Gastrocnemius medialis (tissue), 4 donors: Measurements from ENCODE around the gene NSMF. TPM values are rescaled to one million over a fixed set of nuclear protein-coding genes. Genes with fewer than 3 reads are reported as not detected.

ENCODE experiments used
- ATAC-seq, 2 donors: fragments of 150-250 bp; one replicate each; pipeline ENCODE4 v1.9.1; 2016
- DNase-seq, 2 donors: peaks; one replicate each; pipeline ENCODE4 v3.0.0-alpha.2; 2019
- H3K27ac ChIP-seq, 4 donors: fragments of 200-600 bp; sonication (generic); 1 replicate in 1 of 4; 2 replicates in 3 of 4; pipeline ENCODE4 v1.5.1; 2016 to 2018; ENCODE audit warnings: mild to moderate bottlenecking in 2 of 4, moderate library complexity in 1 of 4
- H3K27me3 ChIP-seq, 3 donors: fragments of 200-600 bp; sonication (generic) in 2 of 3; 1 replicate in 1 of 3; 2 replicates in 2 of 3; pipeline versions ENCODE4 v1.5.1 to v1.6.0; 2016 to 2019; ENCODE audit warnings: mild to moderate bottlenecking in 1 of 3, moderate library complexity in 1 of 3
- H3K36me3 ChIP-seq, 2 donors: fragments of 200-600 bp; sonication (generic) in 1 of 2; one replicate each; pipeline ENCODE4 v1.5.1; 2017 to 2018
- H3K4me1 ChIP-seq, 2 donors: fragments of 200-600 bp; sonication (generic) in 1 of 2; one replicate each; pipeline ENCODE4 v1.5.1; 2016 to 2017; ENCODE audit warnings: mild to moderate bottlenecking in 2 of 2
- H3K4me3 ChIP-seq, 4 donors: fragments of 200-600 bp; sonication (generic) in 3 of 4; 1 replicate in 1 of 4; 2 replicates in 3 of 4; pipeline ENCODE4 v1.5.1; 2016 to 2019; ENCODE audit warnings: mild to moderate bottlenecking in 2 of 4
- H3K9me3 ChIP-seq, 3 donors: fragments of 200-600 bp; sonication (generic) in 2 of 3; 1 replicate in 1 of 3; 2 replicates in 2 of 3; pipeline ENCODE4 v1.5.1; 2016 to 2019
- POLR2A ChIP-seq, 2 donors: fragments of 450-650 bp; IDR thresholded peaks; one replicate each; pipeline ENCODE4 v1.6.1; 2017; ENCODE audit warnings: antibody characterized with exemption in 2 of 2, mild to moderate bottlenecking in 2 of 2, moderate library complexity in 2 of 2
- in situ Hi-C, 4 donors: fragments of 200-750 bp; cut with MboI; loops; one replicate each; pipeline versions ENCODE4 v1.15.0 to v1.8.0; 2017; ENCODE audit warnings: low sequenced_read_pairs in 4 of 4
- intact Hi-C: fragments of 100-400 bp; cut with DNase I; formaldehyde crosslinking; loops from one replicate; pipeline ENCODE4 v1.15.1; 2023; ENCODE audit warnings: low total_unique reads
- total RNA-seq, 4 donors: library from RNA; depleted of rRNA; stranded (reverse); fragments of >200 nt; gene quantifications; one replicate each; pipeline versions ENCODE4 v1.1.0 to v1.2.3, GENCODE V29; 2016
- TF ChIP-seq, protein P1 (sequence below), 5 experiments: fragments of 450-650 bp in 3 of 5; fragments of 200-600 bp in 2 of 5; sonication (generic) in 2 of 5; IDR thresholded peaks in 4 of 5; conservative IDR thresholded peaks in 1 of 5; 1 replicate in 4 of 5; 2 replicates in 1 of 5; pipeline ENCODE4 v1.5.1; 2016 to 2019; ENCODE audit warnings: antibody characterized with exemption in 5 of 5, mild to moderate bottlenecking in 3 of 5, moderate library complexity in 3 of 5

Gene NSMF
- total RNA-seq, 4 donors from 2014 or later = 4.4 to 8.4 (median 7.1) TPM

DNA sequence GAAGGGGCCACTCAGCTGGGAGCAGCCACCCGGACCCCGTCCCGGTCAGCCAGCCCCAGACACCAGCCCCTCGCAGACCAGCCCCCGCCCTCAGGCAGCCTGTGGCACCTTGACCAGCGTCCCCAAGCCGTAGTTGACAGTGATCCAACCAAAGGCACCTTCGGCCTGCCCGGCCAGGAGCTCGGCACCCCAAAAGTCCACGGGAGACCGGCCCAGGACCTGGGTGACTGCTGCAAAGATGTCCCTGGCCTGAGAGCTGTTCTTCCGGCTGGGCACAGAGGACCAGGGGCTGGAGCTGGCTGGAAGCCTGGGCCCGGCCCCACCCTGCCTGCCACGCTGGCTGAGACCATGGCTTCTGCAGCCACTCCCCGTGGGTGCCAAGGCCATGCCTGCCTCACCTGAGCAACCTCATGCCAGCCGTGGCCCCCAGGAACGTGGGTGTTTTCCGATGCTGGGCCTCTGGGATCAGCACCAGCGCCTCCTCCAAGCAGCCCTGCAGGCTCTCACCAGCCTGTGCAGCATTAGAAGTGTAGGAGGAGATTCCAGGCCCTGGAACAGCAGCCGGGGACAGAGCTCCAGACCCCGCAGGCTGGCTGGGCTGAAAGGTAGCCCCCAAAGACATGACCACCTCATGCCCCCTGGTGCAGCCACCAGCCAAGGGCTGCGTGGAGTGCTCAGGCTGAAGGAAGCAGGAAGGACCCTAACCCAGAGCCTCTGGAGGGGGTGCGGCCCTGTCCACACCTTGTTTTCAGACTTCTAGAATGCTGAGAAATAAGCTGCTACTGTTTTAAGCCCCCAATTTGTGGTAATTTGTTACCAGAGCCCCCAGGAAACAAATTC is 22.2 kb downstream of the NSMF start:
- no peak overlapping the region for H3K27ac ChIP-seq
- no peaks in the 10 kb centered on the region for H3K9me3 ChIP-seq
- peaks cover 25 to 33% (median 27%) of the 10 kb centered on the region in 3 donors for H3K27me3 ChIP-seq
- in situ Hi-C loops (no loop called here), intact Hi-C loops (no loop called here)
- no peak overlapping the region for H3K4me3 ChIP-seq
- DNase-seq (no peak), ATAC-seq (no peak)
- H3K36me3 ChIP-seq = no peaks in the 10 kb centered on the region
- peaks cover 0 to 8% of the 10 kb centered on the region in 2 donors for H3K4me1 ChIP-seq
- TF ChIP-seq, protein P1, sequence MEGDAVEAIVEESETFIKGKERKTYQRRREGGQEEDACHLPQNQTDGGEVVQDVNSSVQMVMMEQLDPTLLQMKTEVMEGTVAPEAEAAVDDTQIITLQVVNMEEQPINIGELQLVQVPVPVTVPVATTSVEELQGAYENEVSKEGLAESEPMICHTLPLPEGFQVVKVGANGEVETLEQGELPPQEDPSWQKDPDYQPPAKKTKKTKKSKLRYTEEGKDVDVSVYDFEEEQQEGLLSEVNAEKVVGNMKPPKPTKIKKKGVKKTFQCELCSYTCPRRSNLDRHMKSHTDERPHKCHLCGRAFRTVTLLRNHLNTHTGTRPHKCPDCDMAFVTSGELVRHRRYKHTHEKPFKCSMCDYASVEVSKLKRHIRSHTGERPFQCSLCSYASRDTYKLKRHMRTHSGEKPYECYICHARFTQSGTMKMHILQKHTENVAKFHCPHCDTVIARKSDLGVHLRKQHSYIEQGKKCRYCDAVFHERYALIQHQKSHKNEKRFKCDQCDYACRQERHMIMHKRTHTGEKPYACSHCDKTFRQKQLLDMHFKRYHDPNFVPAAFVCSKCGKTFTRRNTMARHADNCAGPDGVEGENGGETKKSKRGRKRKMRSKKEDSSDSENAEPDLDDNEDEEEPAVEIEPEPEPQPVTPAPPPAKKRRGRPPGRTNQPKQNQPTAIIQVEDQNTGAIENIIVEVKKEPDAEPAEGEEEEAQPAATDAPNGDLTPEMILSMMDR (IDR thresholded peaks at IDR 0.05 in 4 of 5, conservative IDR thresholded peaks at IDR 0.05 in 1 of 5) = no peak
- no peak for TF ChIP-seq POLR2A (IDR thresholded peaks at IDR 0.05)

DNA sequence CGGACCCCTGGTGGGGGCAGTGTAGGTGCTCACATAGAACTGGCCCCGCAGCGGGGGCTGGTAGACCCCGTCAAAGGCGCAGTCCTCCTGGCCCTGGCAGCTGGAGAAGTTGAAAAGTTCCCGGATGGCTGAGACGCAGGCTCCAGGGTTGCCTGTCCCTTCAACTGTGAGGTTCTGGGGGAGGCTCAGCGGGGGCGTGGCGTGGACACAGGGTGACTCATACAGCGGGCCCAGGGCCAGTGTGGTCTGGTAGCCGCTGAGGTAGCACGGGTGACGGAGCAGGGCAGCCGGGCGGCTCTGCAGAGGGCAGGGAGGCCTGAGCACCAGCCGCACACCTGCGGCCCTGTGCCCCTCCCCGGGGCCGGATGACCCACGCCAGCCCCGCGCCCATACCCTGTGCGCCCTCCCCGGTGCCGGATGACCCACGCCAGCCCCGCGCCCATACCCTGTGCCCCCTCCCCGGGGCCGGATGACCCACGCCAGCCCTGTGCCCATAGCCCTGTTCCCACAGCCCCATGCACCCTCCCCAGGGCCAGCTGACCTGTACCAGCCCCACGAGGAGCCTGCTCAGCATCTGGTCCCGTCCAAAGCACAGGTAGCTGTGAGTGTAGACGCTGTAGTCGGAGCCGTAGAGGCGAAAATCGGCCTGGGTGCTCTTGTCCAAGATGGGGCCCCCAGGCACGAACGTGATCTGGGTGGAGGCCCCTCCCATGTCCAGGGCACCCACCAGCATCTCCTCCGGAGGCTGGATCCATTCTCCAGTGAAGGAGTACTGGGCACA is 23.0 kb downstream of the NSMF start:
- TF ChIP-seq POLR2A (IDR thresholded peaks at IDR 0.05) = no peak
- TF ChIP-seq, protein P1 (IDR thresholded peaks at IDR 0.05 in 4 of 5, conservative IDR thresholded peaks at IDR 0.05 in 1 of 5) = no peak
- H3K4me3 ChIP-seq = no peak overlapping the region
- H3K36me3 ChIP-seq = no peaks in the 10 kb centered on the region
- peaks cover 0 to 8% of the 10 kb centered on the region in 2 donors for H3K4me1 ChIP-seq
- H3K27me3 ChIP-seq = peaks cover 18 to 25% (median 20%) of the 10 kb centered on the region in 3 donors
- intact Hi-C loops (no loop called here), in situ Hi-C loops (no loop called here)
- no peaks in the 10 kb centered on the region for H3K9me3 ChIP-seq
- DNase-seq (peak in 1 of 2 donors; percentile 74), ATAC-seq (peak; percentile 52 to 78)
- no peak overlapping the region for H3K27ac ChIP-seq

DNA sequence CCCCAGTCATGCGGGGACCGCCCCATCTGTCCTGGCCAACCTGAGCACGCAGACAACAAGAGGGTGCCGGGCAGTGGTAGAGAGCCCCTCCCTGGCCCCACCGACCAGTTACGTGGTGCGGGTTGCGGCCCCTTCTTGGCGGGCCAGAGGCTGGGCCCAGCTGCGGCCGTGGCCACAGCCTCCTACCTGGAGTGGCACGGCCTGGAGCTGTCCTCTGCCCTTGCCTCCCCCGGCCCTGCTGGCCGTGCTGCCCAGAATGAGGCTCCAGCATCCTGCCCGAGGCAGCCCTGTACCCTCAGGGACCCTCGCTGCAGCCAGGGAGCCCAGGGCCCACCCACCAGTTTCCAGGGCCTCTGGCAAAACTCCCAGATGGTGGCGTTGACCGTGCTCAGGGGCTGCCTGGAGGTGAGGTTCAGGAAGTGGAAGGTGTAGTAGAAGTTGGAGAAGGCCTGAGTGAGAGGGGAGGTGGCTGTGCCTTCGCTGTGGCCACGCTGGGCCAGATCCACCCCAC is 23.7 kb downstream of the NSMF start:
- H3K9me3 ChIP-seq = no peaks in the 10 kb centered on the region
- H3K36me3 ChIP-seq = no peaks in the 10 kb centered on the region
- peaks cover 0 to 8% of the 10 kb centered on the region in 2 donors for H3K4me1 ChIP-seq
- in situ Hi-C loops (no loop called here), intact Hi-C loops (no loop called here)
- no peak for ATAC-seq
- no peak for TF ChIP-seq POLR2A (IDR thresholded peaks at IDR 0.05)
- TF ChIP-seq, protein P1 (IDR thresholded peaks at IDR 0.05 in 4 of 5, conservative IDR thresholded peaks at IDR 0.05 in 1 of 5) = no peak
- DNase-seq = no peak
- H3K4me3 ChIP-seq = no peak overlapping the region
- H3K27me3 ChIP-seq = peaks cover 18 to 24% (median 23%) of the 10 kb centered on the region in 3 donors
- no peak overlapping the region for H3K27ac ChIP-seq

DNA sequence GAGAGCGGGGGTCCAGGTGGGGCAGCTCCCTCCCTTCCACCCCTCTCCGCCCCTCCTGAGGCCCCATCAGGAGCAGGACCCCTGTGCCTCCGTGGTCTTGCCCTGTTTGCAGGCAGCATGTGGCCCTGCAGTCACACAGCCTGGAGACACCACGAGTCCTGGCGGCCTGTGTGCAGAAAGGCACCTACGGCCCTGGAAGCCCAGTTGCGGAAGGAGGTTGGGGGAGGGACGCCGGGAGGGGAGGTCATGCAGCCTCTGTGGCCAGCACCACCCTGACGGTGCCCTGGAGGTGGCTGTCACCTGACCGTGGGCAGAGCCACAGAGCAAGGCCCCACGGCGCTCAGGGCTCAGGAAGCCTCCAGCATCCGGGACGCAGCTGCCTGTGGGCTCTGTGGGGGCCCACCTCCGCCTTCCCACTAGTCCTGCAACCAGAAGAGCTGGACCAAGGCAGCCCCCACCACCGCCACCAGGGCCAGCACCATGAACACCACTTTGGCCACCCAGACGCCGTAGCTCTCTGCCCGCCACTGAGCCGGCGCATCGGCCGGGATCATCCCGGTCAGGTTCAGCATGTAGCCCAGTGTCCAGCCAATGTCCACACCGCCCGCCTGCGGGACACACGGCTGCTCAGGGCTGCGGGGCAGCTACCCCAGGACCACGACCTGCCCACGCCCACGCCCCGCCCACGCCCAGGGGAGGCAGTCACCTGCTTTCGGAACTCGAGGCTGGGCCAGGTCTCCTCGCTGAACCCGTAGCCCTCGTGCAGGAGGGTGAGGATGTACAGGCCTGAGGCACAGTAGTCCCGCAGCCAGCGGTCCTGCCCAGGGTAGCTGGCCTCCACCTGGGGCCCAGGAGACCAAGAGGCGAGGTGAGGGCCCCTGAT is 24.4 kb downstream of the NSMF start:
- DNase-seq (no peak), ATAC-seq (no peak)
- Histone ChIP-seq H3K9me3 (no peaks in the 10 kb centered on the region), H3K27ac (no peak overlapping the region), H3K27me3 (peaks cover 18 to 24% (median 23%) of the 10 kb centered on the region in 3 donors), H3K4me3 (no peak overlapping the region), H3K36me3 (no peaks in the 10 kb centered on the region), H3K4me1 (peaks cover 0 to 8% of the 10 kb centered on the region in 2 donors)
- TF ChIP-seq POLR2A (IDR thresholded peaks at IDR 0.05) = no peak
- TF ChIP-seq, protein P1 (IDR thresholded peaks at IDR 0.05 in 4 of 5, conservative IDR thresholded peaks at IDR 0.05 in 1 of 5) = no peak
- in situ Hi-C loops (no loop called here), intact Hi-C loops (no loop called here)
